Measurements from ENCODE around the gene DRC7. TPM values are rescaled to one million over a fixed set of nuclear protein-coding genes. Genes with fewer than 3 reads are reported as not detected.

The DRC7 gene
- total and polyA plus RNA-seq, 9 of the 15 experiments (the other 6 are each of a cell fraction or from before 2014, with no cell fraction given), result 0.04 to 0.33 (median 0.12) TPM; not detected in 3

- no peak for TF ChIP-seq BACH1 (tag; IDR thresholded peaks at IDR 0.05)
- TF ChIP-seq DACH1 (IDR thresholded peaks at IDR 0.05; ENCODE audit: partially characterized antibody), result no peak
- no peak for TF ChIP-seq POLR2AphosphoS2 (IDR thresholded peaks at IDR 0.05; ENCODE audit: low read length)
- no peak for TF ChIP-seq BRF1 (IDR thresholded peaks at IDR 0.05; ENCODE audit: borderline replicate concordance, extremely low read depth, insufficient read length)
- TF ChIP-seq FOXK2 (conservative IDR thresholded peaks at IDR 0.05 in 1 of 2, IDR thresholded peaks at IDR 0.05 in 1 of 2; ENCODE audit: low read depth in 2 of 2), result no peak
- no peak for TF ChIP-seq IFI16 (CRISPR knock-in tag; IDR thresholded peaks at IDR 0.05)
- peak; percentile 74 for TF ChIP-seq DEAF1 (CRISPR knock-in tag; IDR thresholded peaks at IDR 0.05)
- peak; percentile 40; the same call in 1 of the 2 replicates for TF ChIP-seq STAG1 (CRISPR knock-in tag; IDR thresholded peaks at IDR 0.05; ENCODE audit: borderline replicate concordance)
- no peak for TF ChIP-seq RFX1 (IDR thresholded peaks at IDR 0.05)
- TF ChIP-seq MEF2A (IDR thresholded peaks at IDR 0.05; ENCODE audit: control insufficient read depth, low read depth, low read length), result no peak
- TF ChIP-seq NR3C1 (CRISPR knock-in tag; IDR thresholded peaks at IDR 0.05), result no peak
- no peak for TF ChIP-seq CHAMP1 (IDR thresholded peaks at IDR 0.05)
- TF ChIP-seq ESRRB (CRISPR knock-in tag; IDR thresholded peaks at IDR 0.05; ENCODE audit: borderline replicate concordance), result no peak
- no peak for TF ChIP-seq SRF (CRISPR knock-in tag; IDR thresholded peaks at IDR 0.05)
- no peak for TF ChIP-seq PYGO2 (tag; IDR thresholded peaks at IDR 0.05)
- no peak for TF ChIP-seq SREBF2 (CRISPR knock-in tag; IDR thresholded peaks at IDR 0.05)
- no peak for TF ChIP-seq ZNF175 (CRISPR knock-in tag; IDR thresholded peaks at IDR 0.05; ENCODE audit: low read depth)
- peak; percentile 41; the same call in 1 of the 2 replicates for TF ChIP-seq ZNF12 (CRISPR knock-in tag; IDR thresholded peaks at IDR 0.05)
- peak; percentile 63; the same call in 1 of the 2 replicates for TF ChIP-seq CC2D1A (IDR thresholded peaks at IDR 0.05)
- no peak for TF ChIP-seq ARID4B (CRISPR knock-in tag; IDR thresholded peaks at IDR 0.05)
- TF ChIP-seq RAD21 (CRISPR knock-in tag; conservative IDR thresholded peaks at IDR 0.05 in 1 of 2, IDR thresholded peaks at IDR 0.05 in 1 of 2), result peak; percentile 85 to 95
Observed at GRCh38 chr16:57720142-57720575, 25.6 kb downstream of the DRC7 start (continued).
